ENCODE results near the gene LNPK. TPM values are rescaled to one million over a fixed set of nuclear protein-coding genes. Genes with fewer than 3 reads are reported as not detected.
"Not testable (repeated sequence)": the region's sequence is repeated elsewhere in the genome, so short reads cannot be mapped to it uniquely, and the experiment has no call there.

LNPK gene
- total and polyA plus RNA-seq, 9 donors: 5.4 to 40.3 (median 21.4) TPM

- no peak overlapping the region for H3K4me3 ChIP-seq
- WGBS, 3 donors: 95 to 99% (median 96%) methylated on average over 1 of the region's 1 CpG
- no peak overlapping the region for H3K27ac ChIP-seq
- no peaks in the 10 kb centered on the region for H3K9me3 ChIP-seq
- H3K27me3 ChIP-seq: no peaks in the 10 kb centered on the region
- no peaks in the 10 kb centered on the region for H3K4me1 ChIP-seq (ENCODE audit: insufficient read depth)
- DNase-seq: no peak
- intact Hi-C loops (cut with DNase I): no loop called here
- TF ChIP-seq CTCF (IDR thresholded peaks at IDR 0.05) (no peak), EP300 (IDR thresholded peaks at IDR 0.05) (no peak), POLR2A (IDR thresholded peaks at IDR 0.05) (no peak)
- no peaks in the 10 kb centered on the region for H3K36me3 ChIP-seq
Observed at GRCh38 chr2:175973373-175973772, 28.7 kb downstream of the LNPK start.

DNA sequence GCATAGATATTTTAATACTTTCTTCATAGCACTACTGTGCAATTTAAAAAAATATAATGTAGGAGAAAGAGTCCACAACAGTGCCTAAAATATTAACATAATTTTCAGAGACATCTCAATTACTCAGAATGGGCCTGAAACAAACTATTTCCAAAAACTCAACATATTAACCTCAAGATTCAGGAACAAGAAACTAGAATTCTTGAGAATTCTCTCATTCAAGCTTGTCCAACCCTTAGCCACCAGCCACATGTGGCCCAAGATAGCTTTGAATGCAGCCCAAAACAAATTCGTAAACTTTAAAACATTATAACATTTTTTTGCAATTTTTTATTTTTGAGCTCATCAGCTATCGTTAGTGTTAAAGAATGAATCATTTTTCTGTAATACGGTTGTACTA lies 35.2 kb downstream of the LNPK start:
- Histone ChIP-seq H3K27ac (no peak overlapping the region), H3K9me3 (no peaks in the 10 kb centered on the region), H3K4me3 (no peak overlapping the region), H3K4me1 (ENCODE audit: insufficient read depth) (no peaks in the 10 kb centered on the region), H3K27me3 (no peaks in the 10 kb centered on the region), H3K36me3 (no peaks in the 10 kb centered on the region)
- no peak for DNase-seq
- WGBS, 3 donors: 95 to 97% (median 97%) methylated on average over 3 of the region's 3 CpGs
- no peak for TF ChIP-seq POLR2A (IDR thresholded peaks at IDR 0.05)
- TF ChIP-seq CTCF (IDR thresholded peaks at IDR 0.05): no peak
- TF ChIP-seq EP300 (IDR thresholded peaks at IDR 0.05): no peak
- intact Hi-C loops (cut with DNase I): no loop called here

GRCh38 chr2:175965773-175966172 lies 36.3 kb downstream of the LNPK start:
- H3K9me3 ChIP-seq: no peaks in the 10 kb centered on the region
- TF ChIP-seq POLR2A (IDR thresholded peaks at IDR 0.05): no peak
- TF ChIP-seq EP300 (IDR thresholded peaks at IDR 0.05): no peak
- no peak for TF ChIP-seq CTCF (IDR thresholded peaks at IDR 0.05)
- DNase-seq: no peak
- intact Hi-C loops (cut with DNase I): no loop called here
- no peak overlapping the region for H3K27ac ChIP-seq
- no peak overlapping the region for H3K4me3 ChIP-seq
- no peaks in the 10 kb centered on the region for H3K4me1 ChIP-seq (ENCODE audit: insufficient read depth)
- WGBS, 3 donors: 98% methylated on average over 3 of the region's 3 CpGs
- no peaks in the 10 kb centered on the region for H3K36me3 ChIP-seq
- no peaks in the 10 kb centered on the region for H3K27me3 ChIP-seq

DNA sequence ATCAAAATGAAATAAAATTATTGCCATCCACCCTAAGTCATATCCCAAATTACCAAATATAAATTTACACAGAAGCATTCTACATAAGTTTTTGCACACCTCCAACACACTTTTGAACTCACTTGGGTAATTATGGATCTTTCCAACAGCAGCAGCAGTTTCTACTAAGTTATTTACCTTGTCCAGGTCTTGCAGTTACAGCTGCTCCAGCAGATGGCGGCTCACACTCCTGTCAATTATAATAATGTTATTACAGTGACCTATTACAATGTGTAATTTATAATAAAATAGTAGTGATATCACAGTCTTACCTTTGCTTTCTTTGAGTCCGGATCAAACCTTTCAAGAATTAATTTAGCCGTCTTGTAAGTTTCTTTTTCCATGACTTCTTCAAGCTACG lies 37.9 kb downstream of the LNPK start:
- Histone ChIP-seq H3K4me1 (ENCODE audit: insufficient read depth) (no peaks in the 10 kb centered on the region), H3K9me3 (no peaks in the 10 kb centered on the region), H3K27me3 (no peaks in the 10 kb centered on the region), H3K36me3 (no peaks in the 10 kb centered on the region), H3K27ac (no peak overlapping the region), H3K4me3 (no peak overlapping the region)
- DNase-seq: no peak
- intact Hi-C loops (cut with DNase I): no loop called here
- no peak for TF ChIP-seq POLR2A (IDR thresholded peaks at IDR 0.05)
- no peak for TF ChIP-seq CTCF (IDR thresholded peaks at IDR 0.05)
- no peak for TF ChIP-seq EP300 (IDR thresholded peaks at IDR 0.05)
- WGBS, 3 donors: 95 to 98% (median 96%) methylated on average over 4 of the region's 4 CpGs

DNA sequence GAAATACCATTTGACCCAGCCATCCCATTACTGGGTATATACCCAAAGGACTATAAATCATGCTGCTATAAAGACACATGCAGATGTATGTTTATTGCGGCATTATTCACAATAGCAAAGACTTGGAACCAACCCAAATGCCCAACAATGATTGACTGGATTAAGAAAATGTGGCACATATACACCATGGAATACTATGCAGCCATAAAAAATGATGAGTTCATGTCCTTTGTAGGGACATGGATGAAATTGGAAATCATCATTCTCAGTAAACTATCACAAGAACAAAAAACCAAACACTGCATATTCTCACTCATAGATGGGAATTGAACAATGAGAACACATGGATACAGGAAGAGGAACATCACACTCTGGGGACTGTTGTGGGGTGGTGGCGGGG lies 38.9 kb downstream of the LNPK start:
- WGBS, 3 donors: 94 to 100% (median 100%) methylated on average over 2 of the region's 2 CpGs
- H3K4me3 ChIP-seq; H3K9me3 ChIP-seq; DNase-seq; intact Hi-C loops (cut with DNase I); H3K27ac ChIP-seq; H3K4me1 ChIP-seq (ENCODE audit: insufficient read depth); H3K27me3 ChIP-seq; H3K36me3 ChIP-seq: not testable (repeated sequence)

Measured in ovary (tissue), 9 donors.